ENCODE results near the gene ALOX15.

GRCh38 chr17:4593021-4593421, 48.5 kb downstream of the ALOX15 start:
- TF ChIP-seq POLR2A (IDR thresholded peaks at IDR 0.05) (no peak), CTCF (IDR thresholded peaks at IDR 0.05) (no peak)
